GM12872 (cell line): ENCODE measurements around the gene POLR3G.

Source experiments
- CTCF ChIP-seq: IDR thresholded peaks from 3 replicates; pipeline ENCODE4 v1.5.1; 2011; ENCODE audit warnings: low read depth, mild to moderate bottlenecking, low read length, moderate library complexity; ENCODE audit not compliant: insufficient read depth

Gene POLR3G

GRCh38 chr5:90553711-90554110 is 79.0 kb downstream of the POLR3G start:
- no peak for TF ChIP-seq CTCF

- TF ChIP-seq CTCF, result no peak
These were observed 79.8 kb downstream of the POLR3G start for GRCh38 chr5:90554358-90555006.

GRCh38 chr5:90555666-90556065 is 81.0 kb downstream of the POLR3G start:
- no peak for TF ChIP-seq CTCF

- TF ChIP-seq CTCF, result no peak
These were observed 82.7 kb downstream of the POLR3G start for GRCh38 chr5:90557391-90557790.

- TF ChIP-seq CTCF, result no peak
These were observed 83.2 kb downstream of the POLR3G start for GRCh38 chr5:90557871-90558270.

- TF ChIP-seq CTCF, result no peak
These were observed 83.9 kb downstream of the POLR3G start, which contains the start of gene ADGRV1 for GRCh38 chr5:90558344-90559192. Gene ADGRV1, plus strand, starts transcription at chr5:90558797. Its CDS starts 99 bp downstream, at chr5:90558896.

GRCh38 chr5:90560771-90561170 is 86.1 kb downstream of the POLR3G start:
- no peak for TF ChIP-seq CTCF
